HepG2 (cell line): ENCODE results near the gene MICAL3. TPM values are rescaled to one million over a fixed set of nuclear protein-coding genes. Genes with fewer than 3 reads are reported as not detected.
A peak's percentile ranks its signal among the peaks of the same experiment; 100 is the strongest.

Experiments used
- FOSL1 ChIP-seq: sonication (generic); formaldehyde crosslinking; IDR thresholded peaks from 2 replicates; pipeline ENCODE4 v1.9.0; 2021; ENCODE audit warnings: missing genetic modification reagents, borderline replicate concordance
- FOXJ3 ChIP-seq: sonication (generic); formaldehyde crosslinking; IDR thresholded peaks from 2 replicates; pipeline ENCODE4 v1.4.0; 2020; ENCODE audit warnings: missing genetic modification reagents, mild to moderate bottlenecking, borderline replicate concordance
- HNF4G ChIP-seq, 2 experiments: sonication (generic) in 1 of 2; formaldehyde crosslinking in 1 of 2; IDR thresholded peaks; 2 replicates each; pipeline versions ENCODE4 v1.4.0 to v1.6.1; 2011 to 2020; ENCODE audit warnings: borderline replicate concordance in 2 of 2, low read depth in 2 of 2, mild to moderate bottlenecking in 2 of 2, low read length in 1 of 2, missing genetic modification reagents in 1 of 2, moderate library complexity in 1 of 2
- IRF1 ChIP-seq: sonication (generic); formaldehyde crosslinking; IDR thresholded peaks from 2 replicates; pipeline ENCODE4 v1.4.0; 2020; ENCODE audit warnings: low read depth, mild to moderate bottlenecking, missing genetic modification reagents
- MIER2 ChIP-seq: IDR thresholded peaks from 2 replicates; pipeline ENCODE4 v1.6.1; 2016; ENCODE audit warnings: missing biosample characterization, missing genetic modification reagents
- NPAS2 ChIP-seq: sonication (generic); formaldehyde crosslinking; IDR thresholded peaks from 2 replicates; pipeline ENCODE4 v1.8.0; 2022; ENCODE audit warnings: mild to moderate bottlenecking, missing genetic modification reagents, borderline replicate concordance
- PAX8 ChIP-seq: sonication (generic); formaldehyde crosslinking; IDR thresholded peaks from 2 replicates; pipeline ENCODE4 v1.8.0; 2022; ENCODE audit warnings: mild to moderate bottlenecking, missing genetic modification reagents, borderline replicate concordance
- SSRP1 ChIP-seq: IDR thresholded peaks from 2 replicates; pipeline ENCODE4 v1.6.1; 2016; ENCODE audit warnings: control low read depth
- SYNCRIP ChIP-seq: fragments of 200-400 bp; formaldehyde crosslinking; IDR thresholded peaks from 2 replicates; pipeline ENCODE4 v1.6.1; 2018; ENCODE audit warnings: mild to moderate bottlenecking, low read depth, low read length; ENCODE audit not compliant: insufficient read depth
- XRCC5 ChIP-seq: fragments of 200-400 bp; formaldehyde crosslinking; optimal IDR thresholded peaks from 2 replicates; pipeline ENCODE3; 2017; ENCODE audit warnings: mild to moderate bottlenecking, low read length
- ZNF275 ChIP-seq: sonication (generic); formaldehyde crosslinking; IDR thresholded peaks from 2 replicates; pipeline ENCODE4 v1.8.0; 2022; ENCODE audit warnings: missing genetic modification reagents, mild to moderate bottlenecking, inconsistent platforms, borderline replicate concordance
- ZNF296 ChIP-seq: sonication (generic); formaldehyde crosslinking; conservative IDR thresholded peaks from 2 replicates; pipeline ENCODE4 v1.5.0; 2020; ENCODE audit warnings: mild to moderate bottlenecking, missing genetic modification reagents
- ZNF354B ChIP-seq: sonication (generic); formaldehyde crosslinking; IDR thresholded peaks from 2 replicates; pipeline ENCODE4 v1.8.0; 2022; ENCODE audit warnings: mild to moderate bottlenecking, missing genetic modification reagents
- ZNF570 ChIP-seq: sonication (generic); formaldehyde crosslinking; IDR thresholded peaks from 2 replicates; pipeline ENCODE4 v1.4.0; 2020; ENCODE audit warnings: mild to moderate bottlenecking, missing genetic modification reagents, borderline replicate concordance
- ZNF776 ChIP-seq: sonication (generic); formaldehyde crosslinking; IDR thresholded peaks from 2 replicates; pipeline ENCODE4 v1.4.0; 2020; ENCODE audit warnings: mild to moderate bottlenecking, missing genetic modification reagents
- polyA plus RNA-seq, 8 experiments: library from polyadenylated mRNA; depleted of rRNA in 3 of 8; stranded (reverse) in 7 of 8; unstranded in 1 of 8; fragments of >200 nt; fragmentation: Illumina TruSeq in 4 of 8; extraction: Trizol in 4 of 8; gene quantifications; 2 replicates each; pipeline versions ENCODE4 v1.2.1 to v1.2.3, GENCODE V29; 2011 to 2016; ENCODE audit warnings: low read depth in 4 of 8, missing spikeins in 1 of 8, mixed read lengths in 1 of 8; ENCODE audit not compliant: insufficient read depth in 1 of 8
- total RNA-seq, 5 experiments: library from RNA; depleted of rRNA; stranded (reverse); fragments of >200 nt; fragmentation: Illumina TruSeq; extraction: Trizol; gene quantifications; 2 replicates each; pipeline ENCODE4 v1.2.3, GENCODE V29; 2016; ENCODE audit warnings: low read depth in 1 of 5
- TF ChIP-seq, protein P1 (sequence below): sonication (generic); formaldehyde crosslinking; IDR thresholded peaks from 2 replicates; pipeline ENCODE4 v1.8.0; 2022; ENCODE audit warnings: low read depth, missing genetic modification reagents
- TF ChIP-seq, protein P2 (sequence below): sonication (generic); formaldehyde crosslinking; IDR thresholded peaks from 2 replicates; pipeline ENCODE4 v1.5.0; 2020; ENCODE audit warnings: mild to moderate bottlenecking, missing genetic modification reagents, borderline replicate concordance
- TF ChIP-seq, protein P3 (sequence below): IDR thresholded peaks from 2 replicates; pipeline ENCODE4 v1.6.1; 2016
- TF ChIP-seq, protein P4 (sequence below): IDR thresholded peaks from 2 replicates; pipeline ENCODE4 v1.6.1; 2016; ENCODE audit warnings: mild to moderate bottlenecking, missing biosample characterization, missing genetic modification reagents

The MICAL3 gene
- total and polyA plus RNA-seq, 2 of the 13 experiments (the other 11 are each of a cell fraction or from before 2014, with no cell fraction given) = 5.3 to 12.5 TPM

- TF ChIP-seq PAX8 (CRISPR knock-in tag) (no peak), IRF1 (CRISPR knock-in tag) (no peak), MIER2 (CRISPR knock-in tag) (no peak), NPAS2 (CRISPR knock-in tag) (no peak), FOSL1 (peak; percentile 5; the same call in 1 of the 2 replicates), HNF4G (IDR thresholded peaks at IDR 0.05; ENCODE audit: borderline replicate concordance, low read depth, low read length) (no peak), HNF4G (CRISPR knock-in tag; IDR thresholded peaks at IDR 0.05; ENCODE audit: borderline replicate concordance, low read depth) (no peak), ZNF776 (no peak), ZNF296 (CRISPR knock-in tag) (0 out of 2 replicates have a peak, but pooled peaks have one; percentile 32), ZNF570 (CRISPR knock-in tag) (no peak), ZNF275 (peak; percentile 76; the same call in 1 of the 2 replicates), SYNCRIP (no peak), XRCC5 (no peak), ZNF354B (CRISPR knock-in tag) (no peak), FOXJ3 (CRISPR knock-in tag) (no peak), SSRP1 (no peak)
- TF ChIP-seq, protein P1, sequence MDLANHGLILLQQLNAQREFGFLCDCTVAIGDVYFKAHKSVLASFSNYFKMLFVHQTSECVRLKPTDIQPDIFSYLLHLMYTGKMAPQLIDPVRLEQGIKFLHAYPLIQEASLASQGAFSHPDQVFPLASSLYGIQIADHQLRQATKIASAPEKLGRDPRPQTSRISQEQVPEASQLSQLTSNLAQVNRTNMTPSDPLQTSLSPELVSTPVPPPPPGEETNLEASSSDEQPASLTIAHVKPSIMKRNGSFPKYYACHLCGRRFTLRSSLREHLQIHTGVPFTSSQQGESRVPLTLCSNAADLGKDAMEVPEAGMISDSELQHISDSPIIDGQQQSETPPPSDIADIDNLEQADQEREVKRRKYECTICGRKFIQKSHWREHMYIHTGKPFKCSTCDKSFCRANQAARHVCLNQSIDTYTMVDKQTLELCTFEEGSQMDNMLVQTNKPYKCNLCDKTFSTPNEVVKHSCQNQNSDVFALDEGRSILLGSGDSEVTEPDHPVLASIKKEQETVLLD (CRISPR knock-in tag) = no peak
- TF ChIP-seq, protein P2, sequence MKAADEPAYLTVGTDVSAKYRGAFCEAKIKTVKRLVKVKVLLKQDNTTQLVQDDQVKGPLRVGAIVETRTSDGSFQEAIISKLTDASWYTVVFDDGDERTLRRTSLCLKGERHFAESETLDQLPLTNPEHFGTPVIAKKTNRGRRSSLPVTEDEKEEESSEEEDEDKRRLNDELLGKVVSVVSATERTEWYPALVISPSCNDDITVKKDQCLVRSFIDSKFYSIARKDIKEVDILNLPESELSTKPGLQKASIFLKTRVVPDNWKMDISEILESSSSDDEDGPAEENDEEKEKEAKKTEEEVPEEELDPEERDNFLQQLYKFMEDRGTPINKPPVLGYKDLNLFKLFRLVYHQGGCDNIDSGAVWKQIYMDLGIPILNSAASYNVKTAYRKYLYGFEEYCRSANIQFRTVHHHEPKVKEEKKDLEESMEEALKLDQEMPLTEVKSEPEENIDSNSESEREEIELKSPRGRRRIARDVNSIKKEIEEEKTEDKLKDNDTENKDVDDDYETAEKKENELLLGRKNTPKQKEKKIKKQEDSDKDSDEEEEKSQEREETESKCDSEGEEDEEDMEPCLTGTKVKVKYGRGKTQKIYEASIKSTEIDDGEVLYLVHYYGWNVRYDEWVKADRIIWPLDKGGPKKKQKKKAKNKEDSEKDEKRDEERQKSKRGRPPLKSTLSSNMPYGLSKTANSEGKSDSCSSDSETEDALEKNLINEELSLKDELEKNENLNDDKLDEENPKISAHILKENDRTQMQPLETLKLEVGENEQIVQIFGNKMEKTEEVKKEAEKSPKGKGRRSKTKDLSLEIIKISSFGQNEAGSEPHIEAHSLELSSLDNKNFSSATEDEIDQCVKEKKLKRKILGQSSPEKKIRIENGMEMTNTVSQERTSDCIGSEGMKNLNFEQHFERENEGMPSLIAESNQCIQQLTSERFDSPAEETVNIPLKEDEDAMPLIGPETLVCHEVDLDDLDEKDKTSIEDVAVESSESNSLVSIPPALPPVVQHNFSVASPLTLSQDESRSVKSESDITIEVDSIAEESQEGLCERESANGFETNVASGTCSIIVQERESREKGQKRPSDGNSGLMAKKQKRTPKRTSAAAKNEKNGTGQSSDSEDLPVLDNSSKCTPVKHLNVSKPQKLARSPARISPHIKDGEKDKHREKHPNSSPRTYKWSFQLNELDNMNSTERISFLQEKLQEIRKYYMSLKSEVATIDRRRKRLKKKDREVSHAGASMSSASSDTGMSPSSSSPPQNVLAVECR (CRISPR knock-in tag) = peak; percentile 85
- TF ChIP-seq, protein P3, sequence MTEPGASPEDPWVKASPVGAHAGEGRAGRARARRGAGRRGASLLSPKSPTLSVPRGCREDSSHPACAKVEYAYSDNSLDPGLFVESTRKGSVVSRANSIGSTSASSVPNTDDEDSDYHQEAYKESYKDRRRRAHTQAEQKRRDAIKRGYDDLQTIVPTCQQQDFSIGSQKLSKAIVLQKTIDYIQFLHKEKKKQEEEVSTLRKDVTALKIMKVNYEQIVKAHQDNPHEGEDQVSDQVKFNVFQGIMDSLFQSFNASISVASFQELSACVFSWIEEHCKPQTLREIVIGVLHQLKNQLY (CRISPR knock-in tag) = 0 out of 2 replicates have a peak, but pooled peaks have one; percentile 32
- TF ChIP-seq, protein P4, sequence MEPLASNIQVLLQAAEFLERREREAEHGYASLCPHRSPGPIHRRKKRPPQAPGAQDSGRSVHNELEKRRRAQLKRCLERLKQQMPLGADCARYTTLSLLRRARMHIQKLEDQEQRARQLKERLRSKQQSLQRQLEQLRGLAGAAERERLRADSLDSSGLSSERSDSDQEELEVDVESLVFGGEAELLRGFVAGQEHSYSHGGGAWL = peak; percentile 61; the same call in 1 of the 2 replicates
These were observed 23.1 kb downstream of the MICAL3 start (continued) for GRCh38 chr22:18001040-18001893.
